KOPT-K1 (cell line): Measurements from ENCODE around the gene MYO1D.
"Not testable (repeated sequence)": the region's sequence is repeated elsewhere in the genome, so short reads cannot be mapped to it uniquely, and the experiment has no call there.

Experiments used
- H3K27ac ChIP-seq: fragments of 200-600 bp; sonication (generic); 2 replicates; pipeline ENCODE4 v1.5.1; 2016; ENCODE audit warnings: antibody characterized with exemption, mild to moderate bottlenecking, low read depth, low read length; ENCODE audit not compliant: poor library complexity, severe bottlenecking
- H3K36me3 ChIP-seq: fragments of 200-600 bp; sonication (generic); 2 replicates; pipeline ENCODE4 v1.5.1; 2017; ENCODE audit warnings: antibody characterized with exemption, mild to moderate bottlenecking, low read length, moderate library complexity; ENCODE audit not compliant: insufficient read depth
- H3K9me3 ChIP-seq: fragments of 200-600 bp; sonication (generic); 2 replicates; pipeline ENCODE4 v1.5.1; 2017; ENCODE audit warnings: antibody characterized with exemption, low read length, mild to moderate bottlenecking; ENCODE audit not compliant: insufficient read depth, poor library complexity, severe bottlenecking

The MYO1D gene

DNA sequence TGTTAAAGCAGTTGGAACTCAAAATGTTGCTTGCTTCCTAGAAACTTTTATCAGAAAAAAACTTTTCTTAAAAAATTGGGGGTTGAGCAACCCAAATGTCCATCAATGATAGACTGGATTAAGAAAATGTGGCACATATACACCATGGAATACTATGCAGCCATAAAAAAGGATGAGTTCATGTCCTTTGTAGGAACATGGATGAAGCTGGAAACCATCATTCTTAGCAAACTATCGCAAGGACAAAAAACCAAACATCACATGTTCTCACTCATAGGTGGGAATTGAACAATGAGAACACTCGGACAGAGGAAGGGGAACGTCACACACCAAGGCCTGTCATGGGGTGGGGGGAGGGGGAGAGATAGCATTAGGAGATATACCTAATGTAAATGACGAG lies 137.8 kb downstream of the MYO1D start:
- H3K27ac ChIP-seq, H3K36me3 ChIP-seq, H3K9me3 ChIP-seq: not testable (repeated sequence)

DNA sequence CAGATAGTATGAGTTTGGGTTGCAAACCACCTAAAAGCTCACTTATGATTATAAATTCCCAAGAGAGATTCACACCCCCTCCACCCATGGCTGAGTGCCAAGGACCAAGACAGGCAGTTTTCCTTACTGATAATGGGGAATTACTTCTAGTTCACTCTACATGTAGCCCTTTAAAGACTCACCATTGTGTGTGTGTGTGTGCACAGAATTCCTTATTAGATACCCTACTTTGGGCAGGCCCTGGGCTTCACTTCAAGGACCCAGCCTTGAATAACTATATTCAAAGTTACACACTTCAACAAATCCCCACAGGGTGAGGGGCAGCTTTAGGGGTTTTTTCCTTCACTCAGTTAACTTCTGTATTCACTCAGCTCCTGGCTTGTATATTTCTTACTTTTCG lies 143.5 kb downstream of the MYO1D start:
- Histone ChIP-seq H3K36me3 (no peaks in the 10 kb centered on the region), H3K27ac (no peak overlapping the region), H3K9me3 (peaks cover 16% of the 10 kb centered on the region)

DNA sequence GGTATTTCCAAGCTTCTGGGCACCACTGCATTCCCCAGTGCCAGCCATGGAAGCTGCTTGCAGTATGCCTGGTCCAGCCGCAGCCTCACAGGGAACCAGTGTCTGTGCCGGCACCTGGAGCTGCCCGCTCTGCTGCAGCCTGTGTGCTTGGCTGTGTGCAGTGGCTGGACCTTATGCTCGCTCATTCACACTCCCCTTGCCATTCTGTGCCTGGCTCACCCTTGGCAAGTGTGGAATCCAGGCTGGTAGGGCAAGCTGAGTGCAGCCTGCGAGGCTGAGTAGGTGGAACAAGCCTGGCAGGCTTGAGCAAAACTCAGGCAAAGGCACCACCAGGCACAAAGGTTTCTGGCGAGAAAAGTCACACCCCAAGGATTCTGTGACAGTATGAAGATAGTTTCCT lies 144.0 kb downstream of the MYO1D start:
- Histone ChIP-seq H3K27ac (no peak overlapping the region), H3K36me3 (no peaks in the 10 kb centered on the region), H3K9me3 (peaks cover 16% of the 10 kb centered on the region)

DNA sequence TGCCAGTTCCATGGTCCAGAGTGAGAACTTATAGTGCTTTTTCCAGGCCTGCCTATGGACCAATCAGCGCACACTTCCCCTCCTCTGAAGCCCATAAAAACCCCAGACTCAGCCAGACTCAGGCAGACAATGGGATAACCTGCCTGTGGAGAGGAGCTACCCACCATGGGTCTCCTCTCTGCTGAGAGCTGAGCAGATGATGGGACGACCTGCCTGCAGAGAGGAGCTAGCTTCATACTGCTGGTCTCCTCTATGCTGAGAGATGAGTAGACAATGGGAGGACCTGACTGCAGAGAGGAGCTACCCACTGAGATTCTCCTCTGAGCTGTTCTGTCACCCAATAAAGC lies 144.7 kb downstream of the MYO1D start:
- H3K9me3 ChIP-seq: peaks cover 16% of the 10 kb centered on the region
- no peaks in the 10 kb centered on the region for H3K36me3 ChIP-seq
- H3K27ac ChIP-seq: no peak overlapping the region

DNA sequence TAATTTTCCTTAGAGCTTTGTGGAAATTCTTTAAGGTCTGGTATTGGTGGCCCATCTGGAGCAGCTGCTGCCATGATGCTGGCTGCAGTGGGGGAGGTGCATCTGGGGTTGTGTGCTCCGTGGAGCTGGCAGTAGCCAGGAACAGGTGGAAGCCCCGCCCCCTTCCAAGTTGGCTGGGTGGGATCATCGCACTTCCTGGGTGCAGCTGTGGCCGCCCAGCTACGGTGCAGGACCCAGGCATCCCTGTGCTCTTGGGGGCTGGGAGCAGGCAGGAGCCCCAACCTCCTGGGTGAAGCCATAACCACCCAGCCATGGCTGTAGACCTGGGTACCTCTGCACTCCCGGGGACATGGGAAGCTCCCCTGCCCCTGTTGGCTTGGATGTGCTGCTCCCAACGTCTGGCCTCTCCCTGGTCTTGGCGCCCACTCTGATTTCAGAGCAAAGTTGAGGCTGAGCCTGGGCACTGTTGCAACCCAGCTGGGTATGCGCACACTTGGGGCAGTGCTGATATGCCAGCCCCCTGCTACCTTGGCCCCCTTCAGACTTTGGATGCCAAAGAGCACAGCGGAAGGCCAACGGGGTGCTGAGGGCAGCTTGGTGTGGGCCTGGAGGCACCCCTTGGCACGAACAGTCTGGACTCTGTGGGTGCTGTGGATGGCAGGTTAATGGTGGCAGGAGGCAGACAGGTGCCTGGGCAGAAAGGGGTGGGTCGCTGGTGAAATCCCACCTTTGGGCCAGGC lies 145.2 kb downstream of the MYO1D start:
- no peak overlapping the region for H3K27ac ChIP-seq
- no peaks in the 10 kb centered on the region for H3K36me3 ChIP-seq
- H3K9me3 ChIP-seq: peaks cover 16% of the 10 kb centered on the region

DNA sequence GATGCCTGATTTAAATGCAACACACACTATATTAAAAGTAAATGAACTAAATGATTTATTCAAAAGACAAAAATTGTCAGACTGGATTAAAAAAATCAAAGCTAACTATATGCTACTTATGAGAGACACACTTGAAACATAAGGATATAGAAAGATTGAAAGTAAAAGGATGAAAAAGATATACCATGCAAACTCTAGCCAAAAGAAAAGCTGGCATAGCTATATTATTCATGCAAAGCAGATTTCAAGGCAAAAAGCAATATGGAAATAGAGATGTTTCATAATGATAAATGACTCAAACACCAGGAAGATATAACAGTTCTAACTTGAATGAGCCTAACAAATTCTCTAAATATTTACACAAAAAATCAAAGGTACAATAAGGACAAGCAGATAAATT lies 149.2 kb downstream of the MYO1D start:
- no peak overlapping the region for H3K27ac ChIP-seq
- no peaks in the 10 kb centered on the region for H3K36me3 ChIP-seq
- peaks cover 24% of the 10 kb centered on the region for H3K9me3 ChIP-seq

DNA sequence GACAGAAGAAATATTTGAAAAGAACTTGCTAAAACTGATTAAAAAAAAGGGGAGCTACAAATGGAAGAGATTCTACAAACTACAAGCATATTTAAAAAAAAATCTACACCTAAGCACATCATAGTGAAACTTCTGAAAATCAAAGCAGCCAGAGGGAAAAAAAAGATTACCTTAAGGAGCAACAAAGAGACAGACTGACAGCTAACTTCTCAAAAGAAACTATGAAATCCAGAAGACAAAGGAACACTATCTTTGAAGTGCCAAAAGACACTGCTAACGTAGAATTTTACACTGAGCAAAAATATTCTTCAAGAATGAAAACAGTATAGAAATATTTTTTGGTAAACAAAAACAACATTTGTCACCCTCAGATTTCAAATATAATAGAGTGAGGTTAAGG lies 151.2 kb downstream of the MYO1D start:
- no peak overlapping the region for H3K27ac ChIP-seq
- H3K36me3 ChIP-seq: no peaks in the 10 kb centered on the region
- H3K9me3 ChIP-seq: peaks cover 9% of the 10 kb centered on the region

DNA sequence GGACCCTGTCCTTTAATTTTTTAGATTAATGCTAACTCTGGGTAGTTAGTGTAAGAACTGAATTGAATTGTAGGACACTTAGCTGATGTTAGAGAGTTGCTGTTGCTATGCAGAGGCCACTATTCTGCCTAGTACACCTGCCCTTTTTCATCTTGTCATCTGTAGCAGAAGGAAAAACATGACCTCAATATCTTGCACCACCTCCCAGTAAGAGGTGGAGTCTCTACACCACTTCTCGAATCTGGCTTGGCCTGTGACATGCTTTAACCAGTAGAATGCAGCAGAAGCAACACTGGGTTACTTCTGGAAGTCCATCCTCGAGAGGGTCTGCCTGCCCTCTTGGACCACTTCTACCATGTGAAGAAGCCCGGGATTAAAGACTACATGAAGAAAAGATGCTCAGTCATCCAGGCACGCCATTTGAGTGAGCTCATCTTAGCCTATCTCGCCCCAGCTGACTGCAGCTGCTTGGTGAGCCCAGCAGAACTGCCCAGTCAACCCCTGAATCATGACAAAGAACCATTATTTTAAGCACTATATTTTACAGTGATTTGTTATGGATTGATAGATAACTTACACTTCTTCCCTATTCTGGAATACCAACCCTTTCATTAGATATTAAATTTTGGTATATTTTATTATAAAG lies 153.5 kb downstream of the MYO1D start:
- H3K9me3 ChIP-seq: peaks cover 9% of the 10 kb centered on the region
- H3K36me3 ChIP-seq: no peaks in the 10 kb centered on the region
- no peak overlapping the region for H3K27ac ChIP-seq

DNA sequence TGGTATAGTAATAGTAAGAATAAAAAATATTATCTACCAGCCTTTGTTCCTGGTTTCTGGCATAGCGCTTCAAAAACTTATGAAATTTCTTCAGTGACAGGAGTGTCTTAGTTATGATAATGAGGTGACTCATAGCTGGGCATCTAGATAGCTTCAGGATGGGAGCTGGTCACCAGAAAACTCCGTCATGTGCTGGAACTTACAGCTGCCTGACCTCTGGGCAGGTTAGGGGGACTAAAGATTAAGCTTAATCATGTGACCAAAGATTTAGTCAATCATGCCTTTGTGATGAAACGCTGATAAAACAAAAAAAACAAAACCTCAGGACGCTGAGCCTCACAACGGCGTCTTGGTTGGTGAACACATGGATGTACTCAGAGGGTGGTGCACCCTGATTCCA lies 154.2 kb downstream of the MYO1D start:
- peaks cover 9% of the 10 kb centered on the region for H3K9me3 ChIP-seq
- H3K27ac ChIP-seq: no peak overlapping the region
- no peaks in the 10 kb centered on the region for H3K36me3 ChIP-seq

DNA sequence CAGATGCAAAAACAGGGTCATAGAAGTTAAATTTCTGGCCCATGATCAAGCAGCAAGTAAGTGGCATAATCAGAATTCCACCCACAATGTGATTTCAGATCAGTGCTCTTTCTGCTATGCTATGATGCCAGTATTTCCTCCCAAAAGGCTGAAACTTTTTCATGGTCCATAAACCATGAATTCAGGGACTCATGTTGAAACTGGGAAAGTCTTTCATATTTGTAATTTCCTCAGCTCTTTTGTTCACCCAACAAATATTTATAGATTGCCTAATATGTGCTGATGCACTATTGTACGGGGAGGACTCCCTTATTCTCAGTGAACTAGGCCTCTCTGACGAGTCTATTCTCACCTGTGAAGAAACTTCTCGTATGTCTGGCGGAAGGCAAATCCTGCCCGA lies 156.3 kb downstream of the MYO1D start:
- no peak overlapping the region for H3K27ac ChIP-seq
- no peaks in the 10 kb centered on the region for H3K36me3 ChIP-seq
- H3K9me3 ChIP-seq: peaks cover 7% of the 10 kb centered on the region

DNA sequence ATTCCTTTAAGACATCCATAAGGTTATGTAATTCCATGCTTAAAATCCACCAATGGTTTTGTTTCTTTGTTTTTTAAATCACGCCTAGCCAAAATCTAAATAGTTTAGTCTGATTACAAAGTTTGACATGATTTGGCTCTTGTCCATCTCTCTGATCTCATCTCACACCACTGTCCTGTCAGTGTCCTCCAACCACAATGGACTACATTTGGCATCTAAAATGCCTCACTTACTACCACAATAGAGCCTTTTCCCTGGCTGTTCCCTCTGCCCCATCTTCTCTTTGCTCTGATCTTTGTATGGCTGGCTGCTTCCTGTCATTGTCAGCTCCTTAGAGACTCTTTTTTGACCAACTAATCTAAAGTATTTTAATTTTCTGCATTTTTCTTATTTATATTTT lies 157.2 kb downstream of the MYO1D start:
- Histone ChIP-seq H3K36me3 (no peaks in the 10 kb centered on the region), H3K9me3 (no peaks in the 10 kb centered on the region), H3K27ac (no peak overlapping the region)

DNA sequence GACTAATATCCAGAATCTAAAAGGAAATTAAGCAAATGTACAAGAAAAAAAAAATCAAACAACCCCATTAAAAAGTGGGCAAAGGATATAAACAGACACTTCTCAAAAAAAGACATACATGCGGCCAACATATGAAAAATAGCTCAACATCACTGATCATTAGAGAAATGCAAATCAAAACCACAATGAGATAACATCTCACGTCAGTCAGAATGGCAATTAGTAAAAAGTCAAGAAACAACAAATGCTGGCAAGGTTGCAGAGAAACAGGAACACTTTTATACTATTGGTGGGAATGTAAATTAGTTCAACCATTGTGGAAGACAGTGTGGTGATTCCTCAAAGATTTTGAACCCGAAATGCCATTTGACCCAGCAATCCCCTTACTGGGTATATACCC lies 162.0 kb downstream of the MYO1D start:
- not testable (repeated sequence) for H3K27ac ChIP-seq, H3K9me3 ChIP-seq, H3K36me3 ChIP-seq

DNA sequence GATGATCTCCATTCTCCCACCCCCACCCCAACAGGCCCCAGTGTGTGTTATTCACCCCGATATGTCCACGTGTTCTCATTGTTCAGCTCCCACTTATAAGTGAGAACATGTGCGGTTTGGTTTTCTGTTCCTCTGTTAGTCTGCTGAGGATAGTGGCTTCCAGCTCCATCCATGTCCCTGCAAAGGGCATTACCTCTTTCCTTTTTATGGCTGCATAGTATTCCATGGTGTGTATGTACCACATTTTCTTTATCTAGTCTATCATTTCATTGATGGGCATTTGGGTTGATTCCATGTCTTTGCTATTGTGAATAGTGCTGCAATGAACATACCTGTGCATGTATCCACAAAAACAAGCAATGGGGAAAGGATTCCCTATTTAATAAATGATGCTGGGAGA lies 162.7 kb downstream of the MYO1D start:
- H3K36me3 ChIP-seq, H3K27ac ChIP-seq, H3K9me3 ChIP-seq: not testable (repeated sequence)

DNA sequence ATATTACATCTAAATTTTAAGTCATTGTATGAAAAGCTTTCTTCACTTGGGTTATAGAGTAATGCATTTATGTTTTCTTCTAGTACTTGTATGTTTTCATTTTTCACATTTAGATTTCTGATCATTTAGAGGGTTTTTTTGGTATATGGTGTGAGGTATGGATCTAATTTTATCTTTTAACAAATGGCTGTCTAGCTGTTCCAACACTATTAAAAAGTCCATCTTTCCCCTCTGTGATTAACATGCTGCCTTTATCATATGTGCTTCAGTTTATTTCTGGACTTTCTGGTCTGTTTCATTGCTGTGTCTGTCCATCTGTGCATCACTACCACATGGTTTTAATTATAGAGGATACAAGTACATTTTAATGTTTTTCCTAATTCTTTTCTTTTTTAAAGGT lies 163.8 kb downstream of the MYO1D start:
- H3K9me3 ChIP-seq: no peaks in the 10 kb centered on the region
- no peaks in the 10 kb centered on the region for H3K36me3 ChIP-seq
- no peak overlapping the region for H3K27ac ChIP-seq

DNA sequence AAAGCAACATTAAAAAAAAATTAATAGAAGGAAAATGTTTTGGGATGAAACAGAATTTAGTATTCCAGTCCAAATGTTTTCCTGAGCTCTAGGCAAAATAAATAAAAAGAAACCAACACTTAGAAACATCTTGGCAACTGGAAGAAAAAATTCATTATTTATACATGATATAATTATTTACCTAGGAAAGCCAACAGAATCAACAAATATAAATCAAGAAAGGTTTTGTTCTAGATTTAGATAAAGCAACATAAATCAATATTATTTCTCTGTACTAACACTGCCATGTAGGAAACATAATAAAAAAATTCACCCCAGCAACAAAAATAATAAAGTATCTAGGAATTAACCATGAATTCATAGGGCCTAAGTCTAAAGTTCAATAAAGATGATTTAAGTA lies 167.4 kb downstream of the MYO1D start:
- H3K27ac ChIP-seq: no peak overlapping the region

DNA sequence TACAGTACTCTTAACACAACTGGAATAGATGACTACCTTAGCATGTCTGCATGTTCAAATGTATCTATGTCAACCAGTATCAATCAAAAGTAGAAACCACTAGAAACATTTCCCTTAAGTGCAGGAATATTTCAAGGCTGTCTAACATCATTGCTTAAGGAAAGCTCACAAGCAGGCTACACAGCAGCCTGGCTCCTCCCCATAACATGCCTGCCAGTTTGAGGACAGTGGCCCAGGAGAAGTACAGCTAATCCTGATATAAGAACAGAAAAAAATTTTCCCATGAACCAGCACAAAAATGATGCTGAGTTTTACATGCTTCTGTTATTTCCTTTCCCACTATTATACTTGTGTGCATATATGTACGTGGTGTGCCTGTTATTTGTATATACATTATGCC lies 175.1 kb downstream of the MYO1D start:
- Histone ChIP-seq H3K27ac (no peak overlapping the region), H3K36me3 (no peaks in the 10 kb centered on the region), H3K9me3 (no peaks in the 10 kb centered on the region)

More for the DNA sequence above, 167.4 kb downstream of the MYO1D start:
- no peaks in the 10 kb centered on the region for H3K36me3 ChIP-seq
- no peaks in the 10 kb centered on the region for H3K9me3 ChIP-seq
